Neutrophil (primary cell): ENCODE results near the gene CLIP1.
"Not testable (repeated sequence)": the region's sequence is repeated elsewhere in the genome, so short reads cannot be mapped to it uniquely, and the experiment has no call there.

ENCODE experiments used
- H3K27ac ChIP-seq: fragments of 200-600 bp; sonication (generic); 2 replicates; pipeline ENCODE4 v1.5.1; 2016; ENCODE audit warnings: mild to moderate bottlenecking, moderate library complexity
- H3K27me3 ChIP-seq: fragments of 200-600 bp; sonication (generic); 2 replicates; pipeline ENCODE4 v1.6.0; 2016; ENCODE audit warnings: mild to moderate bottlenecking
- H3K36me3 ChIP-seq: fragments of 200-600 bp; sonication (generic); 2 replicates; pipeline ENCODE4 v1.5.1; 2017
- H3K4me1 ChIP-seq, 2 experiments: fragments of 200-600 bp in 1 of 2; sonication (generic) in 1 of 2; 1 replicate in 1 of 2; 2 replicates in 1 of 2; pipeline versions ENCODE4 v1.5.1 to v1.6.1; 2013 to 2016; ENCODE audit warnings: low read depth in 1 of 2, low read length in 1 of 2, mild to moderate bottlenecking in 1 of 2, moderate library complexity in 1 of 2; ENCODE audit not compliant: control insufficient read depth in 1 of 2, insufficient read depth in 1 of 2
- H3K4me3 ChIP-seq, 2 experiments: fragments of 200-600 bp in 1 of 2; sonication (generic) in 1 of 2; 1 replicate in 1 of 2; 2 replicates in 1 of 2; pipeline ENCODE4 v1.5.1; 2013 to 2016; ENCODE audit warnings: low read depth in 1 of 2, low read length in 1 of 2, mild to moderate bottlenecking in 1 of 2, moderate library complexity in 1 of 2
- H3K9me3 ChIP-seq: fragments of 200-600 bp; sonication (generic); 2 replicates; pipeline ENCODE4 v1.5.1; 2016
- CTCF ChIP-seq: fragments of 200-600 bp; sonication (generic); IDR thresholded peaks from 2 replicates; pipeline ENCODE4 v1.5.1; 2016; ENCODE audit warnings: antibody characterized with exemption

CLIP1 gene

DNA sequence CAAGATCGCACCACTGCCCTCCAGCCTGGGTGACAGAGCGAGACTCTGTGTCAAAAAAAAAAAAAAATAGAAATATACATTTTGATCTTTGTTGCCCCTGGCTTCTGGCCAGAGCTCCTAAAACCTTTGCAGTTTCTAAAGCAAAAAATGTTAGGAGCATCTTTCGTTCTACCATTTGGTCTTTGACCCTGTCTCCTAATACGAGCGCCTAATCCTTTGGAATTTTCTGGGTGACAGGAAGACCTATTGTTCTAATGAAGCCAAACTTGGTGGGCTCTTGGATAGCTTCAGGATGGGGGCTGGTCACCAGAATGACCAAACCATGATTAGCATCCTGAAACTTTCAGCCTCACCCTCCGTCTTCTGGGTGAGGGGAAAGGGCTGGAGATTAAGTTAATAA is 32.3 kb upstream of the CLIP1 start:
- Histone ChIP-seq H3K36me3 (no peaks in the 10 kb centered on the region), H3K27ac (no peak overlapping the region), H3K4me1 (peaks cover 0 to 4% of the 10 kb centered on the region in 2 experiments), H3K4me3 (no peak overlapping the region), H3K27me3 (no peaks in the 10 kb centered on the region), H3K9me3 (no peaks in the 10 kb centered on the region)
- TF ChIP-seq CTCF, result no peak

DNA sequence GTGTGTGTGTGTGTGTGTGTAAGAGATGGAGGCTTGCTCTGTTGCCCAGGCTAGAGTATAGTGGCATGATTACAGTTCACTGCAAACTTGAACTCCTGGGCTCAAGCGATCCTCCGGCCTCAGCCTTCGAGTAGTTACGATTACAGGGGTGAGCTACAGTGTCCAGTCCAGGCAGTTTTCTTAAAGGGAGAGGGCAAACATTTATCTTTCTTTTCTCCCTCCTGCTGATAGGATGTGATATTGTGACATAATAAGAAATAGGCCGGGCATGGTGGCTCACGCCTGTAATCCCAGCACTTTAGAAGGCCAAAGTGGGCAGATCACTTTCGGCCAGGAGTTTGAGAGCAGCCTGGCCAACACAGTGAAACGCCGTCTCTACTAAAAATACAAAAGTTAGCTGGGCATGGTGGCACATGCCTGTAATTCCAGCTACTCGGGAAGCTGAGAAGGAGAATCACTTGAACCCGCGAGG is 31.8 kb upstream of the CLIP1 start:
- no peak for TF ChIP-seq CTCF
- peaks cover 0 to 4% of the 10 kb centered on the region in 2 experiments for H3K4me1 ChIP-seq
- H3K4me3 ChIP-seq, result no peak overlapping the region
- no peaks in the 10 kb centered on the region for H3K36me3 ChIP-seq
- H3K27ac ChIP-seq, result no peak overlapping the region
- no peaks in the 10 kb centered on the region for H3K9me3 ChIP-seq
- H3K27me3 ChIP-seq, result no peaks in the 10 kb centered on the region

GRCh38 chr12:122452701-122453285 is 30.3 kb upstream of the CLIP1 start:
- H3K36me3 ChIP-seq, result no peaks in the 10 kb centered on the region
- no peaks in the 10 kb centered on the region for H3K9me3 ChIP-seq
- no peak overlapping the region for H3K4me3 ChIP-seq
- no peak overlapping the region for H3K27ac ChIP-seq
- TF ChIP-seq CTCF, result no peak
- H3K4me1 ChIP-seq, result peaks cover 0 to 4% of the 10 kb centered on the region in 2 experiments
- H3K27me3 ChIP-seq, result no peaks in the 10 kb centered on the region

GRCh38 chr12:122449317-122449716 is 26.8 kb upstream of the CLIP1 start:
- TF ChIP-seq CTCF, result no peak
- Histone ChIP-seq H3K36me3 (no peaks in the 10 kb centered on the region), H3K27ac (no peak overlapping the region), H3K9me3 (no peaks in the 10 kb centered on the region), H3K4me1 (peaks cover 0 to 4% of the 10 kb centered on the region in 2 experiments), H3K27me3 (no peaks in the 10 kb centered on the region), H3K4me3 (no peak overlapping the region)

DNA sequence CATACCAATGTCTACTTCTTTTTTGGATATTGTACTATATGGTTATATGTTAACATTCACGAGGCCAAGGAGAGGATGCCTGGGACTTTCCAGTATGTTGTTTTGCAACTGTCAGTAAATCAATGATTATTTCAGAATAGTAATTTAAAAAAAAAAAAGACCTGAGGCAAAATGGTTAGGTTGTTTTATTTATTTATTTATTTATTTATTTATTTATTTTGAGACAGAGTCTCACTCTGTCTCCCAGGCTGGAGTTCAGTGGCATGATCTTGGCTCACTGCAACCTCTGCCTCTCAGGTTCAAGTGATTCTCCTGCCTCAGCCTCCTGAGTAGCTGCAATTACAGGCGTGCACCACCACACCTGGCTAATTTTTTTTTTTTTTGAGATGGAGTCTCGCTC is 25.4 kb upstream of the CLIP1 start:
- H3K4me1 ChIP-seq, H3K27ac ChIP-seq, H3K4me3 ChIP-seq, H3K9me3 ChIP-seq, H3K27me3 ChIP-seq, H3K36me3 ChIP-seq: not testable (repeated sequence)

GRCh38 chr12:122446390-122446789 is 23.9 kb upstream of the CLIP1 start:
- H3K27me3 ChIP-seq, H3K4me1 ChIP-seq, H3K9me3 ChIP-seq, H3K27ac ChIP-seq, H3K36me3 ChIP-seq, H3K4me3 ChIP-seq: not testable (repeated sequence)

- H3K36me3 ChIP-seq, H3K9me3 ChIP-seq, H3K4me1 ChIP-seq, H3K27ac ChIP-seq, H3K27me3 ChIP-seq, H3K4me3 ChIP-seq: not testable (repeated sequence)
Measured at GRCh38 chr12:122444071-122444470, 21.6 kb upstream of the CLIP1 start.

DNA sequence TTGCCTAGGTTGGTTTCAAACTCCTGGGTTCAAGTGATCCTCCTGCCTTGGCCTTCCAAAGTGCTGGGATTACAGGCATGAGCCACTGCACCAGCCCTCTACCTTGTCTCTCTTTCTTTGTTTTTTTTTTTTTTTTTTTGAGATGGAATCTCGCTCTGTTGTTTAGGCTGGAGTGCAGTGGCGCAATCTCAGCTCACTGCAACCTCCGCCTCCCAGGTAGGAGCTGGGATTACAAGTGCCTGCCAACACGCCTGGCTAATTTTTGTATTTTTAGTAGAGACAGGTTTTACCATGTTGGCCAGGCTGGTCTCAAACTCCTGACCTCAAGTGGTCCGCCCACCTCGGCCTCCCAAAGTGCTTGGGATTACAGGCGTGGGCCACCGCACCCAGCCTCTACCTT is 16.4 kb upstream of the CLIP1 start:
- H3K9me3 ChIP-seq, H3K4me3 ChIP-seq, H3K27me3 ChIP-seq, H3K36me3 ChIP-seq, H3K27ac ChIP-seq, H3K4me1 ChIP-seq: not testable (repeated sequence)
